ENCODE measurements around the gene ACER1.
"Not testable (repeated sequence)": the region's sequence is repeated elsewhere in the genome, so short reads cannot be mapped to it uniquely, and the experiment has no call there.

Gene ACER1

GRCh38 chr19:6286676-6287075 is 46.7 kb downstream of the ACER1 start:
- DNase-seq, result no peak

DNA sequence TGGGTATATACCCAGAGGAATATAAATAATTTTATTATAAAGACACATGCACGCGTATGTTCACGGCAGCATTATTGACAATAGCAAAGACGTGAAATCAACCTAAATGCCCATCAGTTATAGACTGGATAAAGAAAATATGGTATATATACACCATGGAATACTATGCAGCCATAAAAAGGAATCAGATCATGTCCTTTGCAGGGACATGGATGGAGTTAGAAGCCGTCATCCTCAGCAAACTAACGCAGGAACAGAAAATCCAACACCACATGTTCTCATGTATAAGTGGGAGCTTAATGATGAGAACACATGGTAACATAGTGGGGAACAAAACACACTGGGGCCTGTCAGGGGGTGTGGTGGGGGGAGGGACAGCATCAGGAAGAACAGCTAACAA is 51.0 kb downstream of the ACER1 start:
- not testable (repeated sequence) for DNase-seq

DNA sequence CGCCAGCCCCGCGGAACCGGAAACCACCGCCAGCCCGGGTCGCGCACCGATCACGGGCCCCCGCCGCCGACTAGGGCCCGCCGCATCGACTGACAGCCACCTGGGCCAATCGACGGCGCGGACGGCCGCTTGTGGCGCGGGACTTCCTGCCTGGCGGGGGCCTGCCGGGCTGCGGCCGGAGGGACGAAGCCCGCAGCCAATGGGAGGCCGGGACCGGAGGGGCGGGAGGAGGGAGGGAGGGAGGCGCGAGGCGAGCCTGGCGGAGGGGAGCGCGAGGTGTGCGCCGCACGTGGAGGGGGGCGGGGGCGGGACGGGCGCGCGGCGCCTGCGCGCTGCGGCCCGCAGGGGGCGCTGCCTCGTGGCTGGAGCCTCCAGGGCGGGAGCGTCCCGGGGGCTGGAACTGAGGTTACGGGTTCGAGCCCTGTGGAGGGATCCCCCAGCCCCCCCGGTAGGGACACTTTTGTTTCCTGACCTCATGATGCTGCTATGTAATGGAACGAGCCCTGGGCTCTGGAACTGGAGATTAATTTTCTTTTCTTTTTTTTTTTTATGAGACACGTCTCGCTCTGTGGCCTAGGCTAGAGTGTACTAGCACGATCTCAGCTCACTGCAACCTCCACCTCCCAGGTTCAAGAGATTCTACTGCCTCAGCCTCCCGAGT is 53.4 kb downstream of the ACER1 start, which contains the start of gene MLLT1:
Gene MLLT1, minus strand, starts transcription at position 45 of the 661 bp plus-strand sequence. CDS start 191 bp downstream, outside the sequence.
- peak; percentile 59 for DNase-seq

DNA sequence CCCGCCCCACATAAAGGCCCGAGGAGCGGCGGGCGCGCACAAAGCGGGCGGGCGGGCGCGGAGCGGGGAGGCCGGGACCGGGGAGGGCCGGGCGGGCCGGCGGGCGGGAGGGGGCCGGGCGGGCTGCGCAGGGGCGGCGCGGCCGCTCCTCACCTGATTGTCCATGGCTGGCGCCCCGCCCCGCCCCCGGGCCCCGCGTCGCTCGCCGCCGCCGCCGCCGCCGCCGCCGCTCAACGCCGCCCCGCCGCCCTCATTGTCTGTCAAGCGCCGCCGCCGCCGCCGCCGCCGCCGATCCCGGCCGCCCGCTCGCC is 53.8 kb downstream of the ACER1 start:
- DNase-seq, result no peak

GRCh38 chr19:6278740-6279619 is 54.4 kb downstream of the ACER1 start:
- no peak for DNase-seq

GRCh38 chr19:6278051-6278450 is 55.4 kb downstream of the ACER1 start:
- DNase-seq, result no peak

- DNase-seq, result no peak
These were observed 57.0 kb downstream of the ACER1 start for GRCh38 chr19:6276447-6276846.

- no peak for DNase-seq
These were observed 58.2 kb downstream of the ACER1 start for GRCh38 chr19:6275170-6275744.

DNA sequence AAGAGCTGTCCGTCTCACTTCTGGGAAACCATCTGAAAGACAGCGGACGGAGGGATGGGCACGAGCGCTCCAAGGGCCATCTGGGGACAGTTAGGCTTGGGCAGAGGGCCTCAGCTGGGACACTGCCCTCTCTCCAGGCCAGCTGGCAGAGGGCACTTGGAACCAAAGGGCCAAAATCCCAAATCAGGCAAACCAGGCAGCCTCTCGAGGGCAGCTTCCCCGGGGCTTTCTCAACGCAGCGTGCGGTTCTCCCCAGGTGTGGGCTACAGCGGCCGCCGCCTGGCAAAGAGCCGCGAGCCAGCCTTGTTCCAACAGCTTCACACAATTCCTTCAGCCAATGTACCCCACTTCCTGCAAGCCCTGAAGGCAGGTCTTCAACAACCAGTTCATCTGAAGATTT is 58.7 kb downstream of the ACER1 start:
- DNase-seq, result no peak

DNA sequence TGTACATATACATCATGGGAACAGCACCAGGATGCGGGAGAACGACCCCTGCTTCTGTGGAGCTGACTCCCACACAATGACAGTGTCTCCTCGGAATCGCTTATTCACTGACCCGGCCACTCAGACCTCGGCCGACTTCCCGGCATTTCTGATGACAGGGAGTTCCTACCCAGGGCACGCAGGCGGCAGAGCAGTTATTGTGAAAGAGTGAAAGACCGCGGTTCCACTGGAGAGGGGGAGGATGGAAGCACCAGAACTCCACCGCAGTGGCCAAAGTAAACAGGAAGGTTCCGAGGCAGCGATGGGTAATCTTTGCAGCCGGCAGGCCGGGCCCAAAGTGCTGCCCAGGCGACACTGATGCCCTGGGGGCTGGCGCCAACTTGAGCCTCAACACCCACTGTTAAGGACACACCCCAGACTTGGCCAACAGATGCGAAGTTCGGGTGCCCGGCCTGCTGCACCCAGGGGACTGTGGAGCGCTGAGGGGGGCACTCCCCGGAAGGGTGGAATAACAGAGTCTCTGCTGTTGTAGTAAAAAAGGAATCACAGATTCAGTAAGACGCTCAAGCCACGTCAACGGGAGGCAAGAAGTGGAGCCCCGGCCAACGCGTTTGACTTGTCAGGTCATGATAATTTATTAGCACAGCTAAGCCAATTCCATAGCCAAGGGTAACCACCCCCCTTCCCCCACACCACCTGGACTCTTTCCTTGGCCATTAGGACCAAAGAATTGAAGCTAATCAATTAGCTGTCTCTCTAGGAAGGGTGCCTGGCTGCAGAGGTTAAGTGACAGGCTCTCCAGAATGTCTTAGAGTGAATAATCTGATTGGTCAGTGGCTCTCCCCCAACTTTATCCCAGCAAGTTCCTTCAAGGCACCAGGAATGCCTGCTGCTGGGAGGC is 59.5 kb downstream of the ACER1 start:
- DNase-seq, result no peak

DNA sequence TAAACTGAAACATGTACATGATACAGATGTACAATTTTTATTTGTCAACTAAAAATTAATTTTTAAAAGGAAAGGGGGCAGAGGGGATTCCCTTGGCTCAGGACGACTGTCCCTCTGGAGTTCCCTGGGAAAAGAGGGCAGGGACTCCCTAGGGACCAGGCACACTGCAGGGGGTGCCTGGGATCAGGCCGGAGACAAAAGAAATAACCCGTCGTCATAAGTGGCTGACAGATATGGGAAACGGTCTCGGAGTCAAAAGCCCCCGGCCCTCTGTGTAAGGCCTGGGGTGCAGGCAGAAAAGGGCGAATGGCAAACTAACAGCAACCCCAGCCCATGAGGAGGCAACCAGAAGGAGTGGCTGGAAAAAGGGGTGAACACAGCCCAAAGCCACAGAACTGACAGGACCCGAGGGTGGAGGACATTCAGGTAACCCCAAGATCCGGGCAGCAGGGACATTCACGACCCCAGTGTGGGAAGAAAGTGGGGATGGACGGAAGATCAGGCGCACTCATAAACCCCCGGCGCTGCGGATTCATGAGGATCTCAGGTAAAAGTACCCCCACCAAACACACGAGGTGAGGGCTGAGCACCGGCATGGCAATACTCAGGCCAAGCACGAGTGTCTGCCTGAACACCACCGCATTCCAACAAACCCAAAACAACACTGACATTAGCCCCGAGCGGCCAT is 60.4 kb downstream of the ACER1 start:
- DNase-seq, result no peak

- no peak for DNase-seq
These were observed 61.0 kb downstream of the ACER1 start for GRCh38 chr19:6272411-6272791.

DNA sequence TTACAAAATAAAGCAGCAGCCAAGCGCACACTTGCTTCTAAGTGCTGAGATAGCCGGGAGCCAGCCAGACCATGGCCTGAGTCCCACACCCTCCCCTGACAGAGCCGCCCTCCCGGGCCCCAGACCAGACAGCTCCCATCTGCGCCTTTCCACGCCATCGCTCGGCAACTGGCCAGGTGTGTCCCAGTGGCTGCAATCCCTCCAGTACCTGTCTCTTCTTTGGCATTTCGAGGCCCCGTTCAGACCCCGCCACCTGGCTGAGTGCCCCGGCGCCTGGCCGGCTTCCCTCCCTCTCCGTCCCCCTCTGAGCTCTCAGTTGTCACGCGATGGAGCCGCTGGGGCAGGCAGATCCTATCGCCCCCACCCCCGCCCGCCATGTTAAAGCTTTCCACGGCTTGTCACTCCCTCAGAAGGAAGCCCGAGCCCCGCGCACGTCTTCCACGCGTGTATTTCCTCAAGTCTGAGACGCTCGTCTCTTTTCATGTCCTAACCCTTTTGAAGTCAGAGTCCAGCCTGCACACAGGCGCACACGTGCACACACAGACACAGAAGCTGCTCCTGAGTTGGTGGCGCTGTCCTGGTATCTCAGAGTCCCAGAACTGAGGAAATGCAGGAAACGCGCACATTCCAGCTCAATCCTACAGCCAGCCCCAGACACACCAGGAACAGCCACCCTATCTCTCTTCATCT is 61.5 kb downstream of the ACER1 start:
- no peak for DNase-seq

DNA sequence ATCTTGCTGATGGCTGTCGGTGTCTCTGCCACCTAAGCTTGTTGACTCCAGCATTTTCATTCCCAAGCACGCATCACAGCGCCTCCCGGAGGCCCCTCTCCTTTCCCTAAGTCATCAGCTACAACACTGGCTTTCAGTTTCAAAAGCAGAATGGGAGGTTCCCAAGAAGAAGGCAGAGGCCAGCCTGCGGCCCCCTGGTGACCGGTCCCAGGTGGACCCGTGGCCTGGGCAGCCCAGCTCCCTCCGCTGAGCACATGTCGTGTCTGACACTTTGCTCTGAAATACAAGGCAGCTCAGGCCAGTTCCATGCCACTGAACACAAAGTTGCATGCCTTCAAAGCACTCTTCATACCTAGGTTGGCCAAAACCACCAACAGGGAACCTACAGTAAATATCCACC is 62.2 kb downstream of the ACER1 start:
- no peak for DNase-seq

DNA sequence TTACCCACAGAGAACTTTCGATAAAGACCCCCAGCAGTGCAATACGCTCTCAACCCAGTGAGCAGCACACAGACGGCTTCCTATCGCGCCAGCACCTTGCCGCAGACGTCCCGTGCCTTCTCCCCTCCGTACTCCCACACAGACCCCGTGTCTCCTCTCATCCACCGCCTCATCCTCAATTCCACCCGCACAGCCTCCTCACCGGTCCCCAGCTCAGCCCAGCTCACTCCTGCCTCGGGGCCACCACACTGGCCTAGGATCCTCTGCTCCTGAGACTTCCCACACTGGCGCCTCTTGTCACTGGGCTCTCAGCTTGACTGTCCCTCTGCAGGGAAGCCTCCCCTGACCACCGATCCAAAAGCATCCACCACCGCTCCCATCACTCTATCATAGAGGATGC is 62.6 kb downstream of the ACER1 start:
- DNase-seq, result no peak

GRCh38 chr19:6270076-6270745 is 63.2 kb downstream of the ACER1 start:
- DNase-seq, result no peak

DNA sequence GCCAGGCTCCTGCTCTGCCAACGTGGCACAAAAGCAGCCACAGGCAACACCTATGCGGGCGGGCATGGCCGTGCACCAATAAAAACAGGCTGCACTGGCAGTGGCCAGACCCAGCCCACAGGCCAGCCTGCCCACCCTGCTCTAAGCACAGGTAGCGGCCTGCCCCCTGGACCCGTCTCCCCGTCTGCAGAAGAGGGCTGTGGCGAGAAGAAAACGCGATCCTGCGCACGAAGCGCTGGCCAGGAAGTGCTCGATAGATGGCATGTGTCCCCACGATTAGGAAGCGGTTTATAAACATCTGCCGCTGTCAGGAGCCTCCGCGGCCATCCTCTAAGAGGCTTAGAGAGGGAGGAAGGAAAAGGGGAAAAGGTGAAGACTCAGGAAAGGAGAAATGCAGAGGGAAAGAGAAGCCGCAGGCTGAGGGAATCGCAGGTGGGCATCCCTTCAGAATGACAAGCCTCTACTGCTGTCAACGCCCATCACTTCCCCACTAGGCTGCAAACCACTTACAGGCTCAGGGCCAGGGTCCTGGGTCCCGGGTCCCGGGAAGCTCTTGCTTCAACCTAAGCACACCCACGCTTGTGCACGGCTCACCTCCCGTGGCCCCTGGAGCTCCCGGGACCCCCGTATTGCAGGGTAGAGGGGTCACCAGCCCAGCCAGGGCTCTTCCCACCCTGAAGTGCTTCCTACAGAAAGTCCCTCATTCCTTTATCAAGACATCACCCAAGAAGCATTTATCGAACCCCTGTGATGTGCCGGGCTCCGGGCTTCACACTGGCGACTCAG is 64.1 kb downstream of the ACER1 start:
- DNase-seq, result no peak

DNA sequence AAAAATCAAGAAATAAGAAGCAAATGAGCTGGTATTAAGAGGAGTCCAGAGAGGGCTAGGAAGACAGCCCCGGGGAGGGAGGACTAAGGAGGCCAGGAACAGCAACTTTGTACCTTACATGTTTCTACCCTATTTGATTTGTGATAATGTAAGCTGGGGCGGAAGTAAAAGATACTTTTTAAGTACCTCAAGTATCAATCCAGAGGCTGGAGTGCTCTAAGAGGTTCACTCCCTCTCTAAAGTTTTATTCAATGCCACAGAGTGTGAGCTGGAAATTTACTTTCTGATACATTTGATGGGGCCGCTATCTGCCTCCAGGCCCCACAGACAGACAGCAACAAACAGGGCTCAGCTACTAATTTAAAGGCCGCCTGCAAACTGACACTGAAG is 65.0 kb downstream of the ACER1 start:
- no peak for DNase-seq

GRCh38 chr19:6267552-6268381 is 65.6 kb downstream of the ACER1 start:
- no peak for DNase-seq

DNA sequence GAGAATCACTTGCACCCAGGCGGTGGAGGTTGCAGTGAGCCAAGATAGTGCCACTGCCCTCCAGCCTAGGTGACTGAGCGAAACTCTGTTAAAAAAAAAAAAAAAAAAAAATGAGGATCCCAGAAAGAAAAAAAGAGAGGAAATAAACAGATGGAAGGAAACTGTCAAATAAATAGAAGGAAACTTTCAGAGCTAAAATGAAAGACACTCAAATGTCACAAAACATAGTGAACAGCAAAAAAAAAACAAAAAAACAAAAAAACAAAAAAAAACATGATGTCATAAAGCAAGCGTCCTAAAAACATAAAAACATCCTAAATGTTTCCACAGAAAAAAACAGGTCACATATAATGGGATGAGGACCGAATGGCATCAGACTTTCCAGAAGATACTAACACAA is 68.6 kb downstream of the ACER1 start:
- DNase-seq, result no peak
